Activated CD8-positive, alpha-beta T cell treated with anti-CD3 and anti-CD28 coated beads for 36 hours (primary cell): ENCODE measurements around the gene SLIT1. TPM values are rescaled to one million over a fixed set of nuclear protein-coding genes. Genes with fewer than 3 reads are reported as not detected.

ENCODE experiments used
- ATAC-seq: fragments of 200-7000 bp; cut with Tn5 transposase; one replicate; pipeline ENCODE4 v1.10.0; 2021; ENCODE audit warnings: mild to moderate bottlenecking, moderate library complexity
- CTCF ChIA-PET: fragments of 350-600 bp; sonication (Branson Sonifier 250); formaldehyde crosslinking; loops from one replicate; lab custom pipeline; 2021; ENCODE audit warnings: antibody characterized with exemption; lab: Charles Lee
- POLR2A ChIA-PET: fragments of 350-600 bp; sonication (Branson Sonifier 250); formaldehyde crosslinking; loops from one replicate; lab custom pipeline; 2021; ENCODE audit warnings: antibody characterized with exemption; lab: Charles Lee
- DNase-seq: peaks from one replicate; pipeline ENCODE4 v3.0.0-alpha.2; 2020
- H3K27ac Mint-ChIP-seq: one replicate; pipeline ENCODE4 v1.8.0; 2021; ENCODE audit warnings: mild to moderate bottlenecking, mixed read lengths
- H3K27me3 Mint-ChIP-seq: one replicate; pipeline ENCODE4 v1.8.0; 2021; ENCODE audit warnings: mixed read lengths
- H3K36me3 Mint-ChIP-seq: one replicate; pipeline ENCODE4 v1.8.0; 2021; ENCODE audit warnings: low read depth, mixed read lengths
- H3K4me1 Mint-ChIP-seq: one replicate; pipeline ENCODE4 v1.8.0; 2021; ENCODE audit warnings: low read depth, mixed read lengths
- H3K4me3 Mint-ChIP-seq: one replicate; pipeline ENCODE4 v1.8.0; 2021; ENCODE audit warnings: mild to moderate bottlenecking, moderate library complexity, mixed read lengths
- H3K9me3 Mint-ChIP-seq: one replicate; pipeline ENCODE4 v1.8.0; 2021; ENCODE audit warnings: mixed read lengths
- intact Hi-C: fragments of 100-400 bp; cut with micrococcal nuclease; formaldehyde crosslinking; loops from one replicate; pipeline ENCODE4 v1.10.0; 2022
- total RNA-seq, 2 experiments: library from RNA; stranded (reverse); gene quantifications; one replicate each; pipeline ENCODE4 v1.2.3, GENCODE V29; 2021
- TF ChIP-seq, protein P1 (sequence below): fragments of 200-600 bp; IDR thresholded peaks from one replicate; pipeline ENCODE4 v1.8.0; 2022; ENCODE audit warnings: antibody characterized with exemption, mild to moderate bottlenecking

SLIT1 gene
- total RNA-seq, 2 experiments from 2014 or later = 0.34 to 1.2 TPM

- H3K27me3 Mint-ChIP-seq = peaks cover 15% of the 10 kb centered on the region
- CTCF ChIA-PET = interaction anchor here (1.0 to 6.0 kb wide), 5 partner anchors 12 to 122 kb away, joined by 3 to 30 read pairs (median 13); no protein-coding TSS in a partner anchor
- ATAC-seq (peak; percentile 79), DNase-seq (peak; percentile 61)
- intact Hi-C loops = no loop called here
- no peaks in the 10 kb centered on the region for H3K36me3 Mint-ChIP-seq
- TF ChIP-seq, protein P1, sequence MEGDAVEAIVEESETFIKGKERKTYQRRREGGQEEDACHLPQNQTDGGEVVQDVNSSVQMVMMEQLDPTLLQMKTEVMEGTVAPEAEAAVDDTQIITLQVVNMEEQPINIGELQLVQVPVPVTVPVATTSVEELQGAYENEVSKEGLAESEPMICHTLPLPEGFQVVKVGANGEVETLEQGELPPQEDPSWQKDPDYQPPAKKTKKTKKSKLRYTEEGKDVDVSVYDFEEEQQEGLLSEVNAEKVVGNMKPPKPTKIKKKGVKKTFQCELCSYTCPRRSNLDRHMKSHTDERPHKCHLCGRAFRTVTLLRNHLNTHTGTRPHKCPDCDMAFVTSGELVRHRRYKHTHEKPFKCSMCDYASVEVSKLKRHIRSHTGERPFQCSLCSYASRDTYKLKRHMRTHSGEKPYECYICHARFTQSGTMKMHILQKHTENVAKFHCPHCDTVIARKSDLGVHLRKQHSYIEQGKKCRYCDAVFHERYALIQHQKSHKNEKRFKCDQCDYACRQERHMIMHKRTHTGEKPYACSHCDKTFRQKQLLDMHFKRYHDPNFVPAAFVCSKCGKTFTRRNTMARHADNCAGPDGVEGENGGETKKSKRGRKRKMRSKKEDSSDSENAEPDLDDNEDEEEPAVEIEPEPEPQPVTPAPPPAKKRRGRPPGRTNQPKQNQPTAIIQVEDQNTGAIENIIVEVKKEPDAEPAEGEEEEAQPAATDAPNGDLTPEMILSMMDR = no peak
- H3K9me3 Mint-ChIP-seq = no peaks in the 10 kb centered on the region
- peaks cover 28% of the 10 kb centered on the region for H3K4me1 Mint-ChIP-seq
- POLR2A ChIA-PET = interaction anchor here (0.7 kb wide), 1 partner anchor 9 kb away, joined by 3 read pairs; no protein-coding TSS in a partner anchor
- no peak overlapping the region for H3K27ac Mint-ChIP-seq
- no peak overlapping the region for H3K4me3 Mint-ChIP-seq
Measured at GRCh38 chr10:97096261-97097083, 89.3 kb downstream of the SLIT1 start.

GRCh38 chr10:97095701-97096260, 90.0 kb downstream of the SLIT1 start:
- peak; percentile 50 for ATAC-seq
- ChIA-PET CTCF (interaction anchor here (1.0 to 6.0 kb wide), 4 partner anchors 14 to 123 kb away, joined by 3 to 30 read pairs (median 16); no protein-coding TSS in a partner anchor), POLR2A (no interaction called here)
- Mint-ChIP-seq H3K4me1 (peaks cover 28% of the 10 kb centered on the region), H3K36me3 (no peaks in the 10 kb centered on the region), H3K9me3 (no peaks in the 10 kb centered on the region), H3K27ac (no peak overlapping the region), H3K27me3 (peaks cover 15% of the 10 kb centered on the region), H3K4me3 (no peak overlapping the region)
- intact Hi-C loops = no loop called here
- TF ChIP-seq, protein P1 = no peak
- peak; percentile 7 for DNase-seq

- H3K4me3 Mint-ChIP-seq = no peak overlapping the region
- no peaks in the 10 kb centered on the region for H3K36me3 Mint-ChIP-seq
- ChIA-PET POLR2A (no interaction called here), CTCF (interaction anchor here (1.0 to 1.5 kb wide), 3 partner anchors 24 to 120 kb away, joined by 3 to 4 read pairs (median 3); no protein-coding TSS in a partner anchor)
- peaks cover 6% of the 10 kb centered on the region for H3K4me1 Mint-ChIP-seq
- ATAC-seq (no peak), DNase-seq (no peak)
- no peaks in the 10 kb centered on the region for H3K9me3 Mint-ChIP-seq
- H3K27me3 Mint-ChIP-seq = peaks cover 28% of the 10 kb centered on the region
- intact Hi-C loops = no loop called here
- no peak overlapping the region for H3K27ac Mint-ChIP-seq
- TF ChIP-seq, protein P1 = no peak
Measured at GRCh38 chr10:97090644-97091043, 95.1 kb downstream of the SLIT1 start.

GRCh38 chr10:97090035-97090434, 95.7 kb downstream of the SLIT1 start:
- TF ChIP-seq, protein P1 = no peak
- H3K4me3 Mint-ChIP-seq = no peak overlapping the region
- no peak overlapping the region for H3K27ac Mint-ChIP-seq
- peaks cover 30% of the 10 kb centered on the region for H3K27me3 Mint-ChIP-seq
- H3K4me1 Mint-ChIP-seq = peaks cover under 1% of the 10 kb centered on the region
- no peaks in the 10 kb centered on the region for H3K9me3 Mint-ChIP-seq
- POLR2A ChIA-PET = no interaction called here
- ATAC-seq (no peak), DNase-seq (no peak)
- CTCF ChIA-PET = interaction anchor here (1.0 to 2.7 kb wide), 4 partner anchors 17 to 120 kb away, joined by 3 to 10 read pairs (median 4); no protein-coding TSS in a partner anchor
- H3K36me3 Mint-ChIP-seq = no peaks in the 10 kb centered on the region
- intact Hi-C loops = no loop called here
